ENCODE results near the gene CD83.

DNA sequence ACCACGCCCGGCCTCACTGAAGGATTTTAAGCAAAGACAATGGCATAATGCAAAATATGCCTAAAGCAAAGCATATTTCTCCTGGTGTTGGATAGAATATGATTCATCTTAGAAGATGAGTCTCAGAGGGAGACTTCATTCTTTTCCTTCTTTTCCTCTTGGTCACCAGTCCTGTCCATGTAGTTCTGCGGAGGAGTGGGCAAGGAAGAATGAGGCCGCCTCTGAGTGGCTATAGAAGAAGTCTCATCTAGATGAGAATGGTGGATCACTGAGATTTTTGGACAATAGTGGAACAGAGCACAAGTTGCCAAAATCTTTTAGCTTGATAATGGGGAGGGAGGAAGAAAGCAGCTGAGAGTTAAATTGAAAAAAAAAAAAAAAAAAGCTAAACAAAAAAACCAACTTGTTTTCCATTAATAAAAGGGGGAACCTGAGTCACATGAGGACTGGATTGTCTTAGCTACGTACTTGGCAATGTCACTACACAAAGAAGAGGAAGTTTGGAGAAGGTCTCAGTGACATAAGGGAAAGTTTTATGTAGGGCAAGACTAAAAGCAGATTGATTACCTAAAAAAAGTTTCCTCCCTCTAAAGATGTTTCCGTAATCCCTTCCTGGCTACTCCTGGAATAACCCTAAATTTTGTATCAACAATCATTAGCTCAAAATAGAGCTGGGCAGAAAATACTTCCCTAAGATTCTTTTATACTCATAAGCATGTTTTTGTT, 6.0 kb downstream of the CD83 start:
- no peak for TF ChIP-seq POLR2A (IDR thresholded peaks at IDR 0.05)
- TF ChIP-seq CTCF (IDR thresholded peaks at IDR 0.05): no peak
